ENCODE measurements around the gene CBFA2T2. TPM values are rescaled to one million over a fixed set of nuclear protein-coding genes. Genes with fewer than 3 reads are reported as not detected.

Gene CBFA2T2
- total RNA-seq, 2 experiments from 2014 or later = 17.9 to 18.6 TPM

GRCh38 chr20:33601861-33602260, 112.0 kb downstream of the CBFA2T2 start:
- no peak overlapping the region for H3K4me3 ChIP-seq (ENCODE audit: low read length)

DNA sequence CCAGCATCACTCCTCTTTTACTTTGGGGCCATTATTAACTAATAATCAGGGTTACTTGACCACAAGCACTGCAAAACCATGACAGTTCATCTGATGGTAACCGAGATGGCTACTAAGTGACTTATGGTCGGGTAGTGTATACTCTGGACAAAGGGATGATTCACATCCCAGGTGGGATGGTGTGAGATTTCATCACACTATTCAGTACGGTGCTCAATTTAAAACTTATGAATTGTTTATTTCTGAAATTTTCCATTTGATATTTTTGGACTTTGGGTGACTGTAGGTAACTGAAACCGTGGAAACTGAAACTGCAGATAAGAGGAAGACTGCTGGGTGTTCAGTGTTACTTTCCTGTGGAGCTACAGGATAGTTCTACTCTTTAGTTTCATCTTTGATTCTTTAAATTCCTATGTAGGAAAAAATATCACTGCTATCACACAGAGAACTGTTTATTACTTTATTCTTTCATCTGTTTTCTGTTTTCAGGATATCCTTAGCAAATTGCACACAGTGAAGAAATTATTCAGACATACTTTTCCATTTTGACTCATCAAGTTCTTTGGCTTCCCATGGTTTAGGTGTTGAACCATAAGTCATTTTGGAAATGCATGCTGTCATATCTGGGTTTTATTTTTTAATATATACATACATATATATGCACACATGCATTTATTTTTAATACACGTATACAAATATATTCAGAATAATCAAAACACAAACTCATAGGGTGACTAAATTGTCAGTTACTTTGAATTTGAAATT, 113.1 kb downstream of the CBFA2T2 start:
- no peak for TF ChIP-seq CTCF (IDR thresholded peaks at IDR 0.05)
- H3K27ac Mint-ChIP-seq = no peak overlapping the region
- Histone ChIP-seq H3K27me3 (ENCODE audit: control insufficient read depth in 1 of 2, insufficient read depth in 2 of 2, low read length in 2 of 2) (no peaks in the 10 kb centered on the region), H3K4me1 (ENCODE audit: insufficient read depth, low read length) (peaks cover 2% of the 10 kb centered on the region), H3K4me3 (ENCODE audit: low read length) (no peak overlapping the region), H3K36me3 (ENCODE audit: insufficient read depth, low read length) (peaks cover 12% of the 10 kb centered on the region), H3K27ac (ENCODE audit: low read depth in 1 of 2, low read length in 2 of 2) (no peak overlapping the region), H3K9me3 (ENCODE audit: control insufficient read depth in 1 of 2, insufficient read depth in 1 of 2, low read length in 2 of 2) (no peaks in the 10 kb centered on the region)
- no peaks in the 10 kb centered on the region for H3K27me3 Mint-ChIP-seq
- DNase-seq (no peak), ATAC-seq (ENCODE audit: poor library complexity) (no peak)
- ChIA-PET POLR2A (interaction anchor here (1.1 kb wide), 1 partner anchor 113 kb away, joined by 3 read pairs; the partner anchor contains the start of gene CBFA2T2), CTCF (interaction anchor here (1.0 kb wide), 1 partner anchor 17 kb away, joined by 3 read pairs; no protein-coding TSS in a partner anchor)
- H3K36me3 Mint-ChIP-seq (ENCODE audit: low read depth) = peaks cover 49% of the 10 kb centered on the region
- no peaks in the 10 kb centered on the region for H3K9me3 Mint-ChIP-seq
- H3K4me1 Mint-ChIP-seq (ENCODE audit: low read depth) = peaks cover 9% of the 10 kb centered on the region
- intact Hi-C loops (cut with DNase I, micrococcal nuclease) = no loop called here
- H3K4me3 Mint-ChIP-seq = no peak overlapping the region

More at GRCh38 chr20:33601861-33602260, 112.0 kb downstream of the CBFA2T2 start:
- Histone ChIP-seq H3K9me3 (ENCODE audit: control insufficient read depth in 1 of 2, insufficient read depth in 1 of 2, low read length in 2 of 2) (no peaks in the 10 kb centered on the region), H3K27ac (ENCODE audit: low read depth in 1 of 2, low read length in 2 of 2) (no peak overlapping the region), H3K27me3 (ENCODE audit: control insufficient read depth in 1 of 2, insufficient read depth in 2 of 2, low read length in 2 of 2) (no peaks in the 10 kb centered on the region), H3K36me3 (ENCODE audit: insufficient read depth, low read length) (peaks cover under 1% of the 10 kb centered on the region), H3K4me1 (ENCODE audit: insufficient read depth, low read length) (peaks cover 2% of the 10 kb centered on the region)
- ChIA-PET CTCF (no interaction called here), POLR2A (no interaction called here)
- ATAC-seq (ENCODE audit: poor library complexity) = no peak
- Mint-ChIP-seq H3K36me3 (ENCODE audit: low read depth) (peaks cover 46% of the 10 kb centered on the region), H3K9me3 (no peaks in the 10 kb centered on the region), H3K4me1 (ENCODE audit: low read depth) (peaks cover 9% of the 10 kb centered on the region), H3K4me3 (no peak overlapping the region), H3K27me3 (no peaks in the 10 kb centered on the region), H3K27ac (no peak overlapping the region)
- TF ChIP-seq CTCF (IDR thresholded peaks at IDR 0.05) = no peak
- intact Hi-C loops (cut with DNase I, micrococcal nuclease) = no loop called here
- no peak for DNase-seq

DNA sequence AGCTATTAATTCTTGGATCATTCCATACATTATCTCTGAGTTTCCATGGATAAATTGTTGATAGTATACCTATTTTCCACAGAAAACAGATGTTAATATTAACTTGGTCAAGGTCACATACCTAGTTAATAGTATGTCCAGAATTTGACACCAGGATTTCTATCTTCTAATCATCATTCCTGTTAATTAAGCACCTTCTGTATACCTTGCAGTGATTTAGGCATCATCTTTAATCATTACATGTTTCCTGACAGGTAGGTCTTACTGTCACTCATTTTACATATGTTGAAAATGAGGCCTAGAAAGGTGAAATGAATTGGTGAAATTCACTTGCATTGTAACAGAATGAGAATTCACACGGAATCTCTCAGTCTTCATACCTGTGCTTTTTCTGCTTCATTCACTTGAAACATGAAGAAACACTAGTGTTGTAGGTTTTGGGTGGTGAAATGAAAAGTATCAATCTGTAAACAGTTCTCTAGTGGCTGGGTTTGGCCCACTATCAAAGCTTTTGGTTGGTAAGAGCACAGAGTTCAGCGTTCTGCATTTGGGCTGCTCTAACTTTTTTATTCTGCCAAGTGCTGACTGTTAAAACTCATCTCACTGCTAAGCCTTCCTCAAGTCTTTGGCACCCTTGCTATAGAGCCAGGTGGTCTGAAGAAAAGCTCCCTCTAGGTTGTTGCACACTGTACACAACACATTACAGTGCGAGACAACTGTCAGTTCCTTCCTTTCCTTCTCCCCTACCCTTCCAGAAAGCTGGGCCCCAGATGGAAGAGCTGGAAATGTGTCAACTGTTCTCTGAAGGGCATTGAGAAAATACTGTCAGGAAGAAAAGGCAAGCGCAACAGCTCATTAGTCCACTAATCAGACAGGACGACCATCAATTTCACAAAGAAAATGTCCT, 114.4 kb downstream of the CBFA2T2 start:
- Mint-ChIP-seq H3K4me3 (no peak overlapping the region), H3K36me3 (ENCODE audit: low read depth) (peaks cover 62% of the 10 kb centered on the region), H3K27me3 (no peaks in the 10 kb centered on the region), H3K27ac (no peak overlapping the region), H3K4me1 (ENCODE audit: low read depth) (peaks cover 9% of the 10 kb centered on the region), H3K9me3 (no peaks in the 10 kb centered on the region)
- DNase-seq (no peak), ATAC-seq (ENCODE audit: poor library complexity) (no peak)
- CTCF ChIA-PET = no interaction called here
- Histone ChIP-seq H3K4me3 (ENCODE audit: low read length) (no peak overlapping the region), H3K9me3 (ENCODE audit: control insufficient read depth in 1 of 2, insufficient read depth in 1 of 2, low read length in 2 of 2) (no peaks in the 10 kb centered on the region), H3K36me3 (ENCODE audit: insufficient read depth, low read length) (peaks cover 19% of the 10 kb centered on the region), H3K27me3 (ENCODE audit: control insufficient read depth in 1 of 2, insufficient read depth in 2 of 2, low read length in 2 of 2) (no peaks in the 10 kb centered on the region), H3K27ac (ENCODE audit: low read depth in 1 of 2, low read length in 2 of 2) (no peak overlapping the region), H3K4me1 (ENCODE audit: insufficient read depth, low read length) (peaks cover 2% of the 10 kb centered on the region)
- no peak for TF ChIP-seq CTCF (IDR thresholded peaks at IDR 0.05)
- intact Hi-C loops (cut with DNase I, micrococcal nuclease) = no loop called here
- POLR2A ChIA-PET = interaction anchor here (0.6 to 1.1 kb wide), 2 partner anchors 86 to 114 kb away, joined by 3 read pairs; partner anchors contain the start of gene CBFA2T2

Measured in CD4-positive, alpha-beta T cell (primary cell).